Measurements from ENCODE around the gene SPDYE1.
A peak's percentile ranks its signal among the peaks of the same experiment; 100 is the strongest.
"Not testable (repeated sequence)": the region's sequence is repeated elsewhere in the genome, so short reads cannot be mapped to it uniquely, and the experiment has no call there.

The SPDYE1 gene

DNA sequence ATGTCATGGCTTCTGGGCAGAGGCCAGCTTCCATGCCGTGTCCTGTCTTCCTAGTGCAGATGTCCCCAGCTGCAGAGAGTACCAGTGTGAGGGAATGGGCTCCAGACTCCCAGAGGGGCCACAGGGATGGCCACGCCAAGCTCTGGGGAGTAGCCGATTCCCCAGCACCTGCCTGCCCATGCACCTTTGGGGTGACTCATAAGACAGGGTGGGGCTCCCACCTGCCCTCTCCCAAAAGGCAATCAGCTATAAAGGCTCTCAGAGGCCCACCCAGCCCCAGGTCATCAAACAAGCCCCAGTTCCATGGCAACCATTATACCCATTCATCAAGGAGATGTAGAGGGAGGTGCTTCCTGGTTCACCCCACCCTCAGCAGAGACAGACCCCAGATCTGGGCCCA, at the start of gene SPDYE1:
TSS of gene SPDYE1 (plus strand) at position 366 of the 400 bp plus-strand sequence. CDS start 2,053 bp downstream, outside the sequence.
- not testable (repeated sequence) for DNase-seq (ENCODE audit: low read depth in 2 of 2)

DNA sequence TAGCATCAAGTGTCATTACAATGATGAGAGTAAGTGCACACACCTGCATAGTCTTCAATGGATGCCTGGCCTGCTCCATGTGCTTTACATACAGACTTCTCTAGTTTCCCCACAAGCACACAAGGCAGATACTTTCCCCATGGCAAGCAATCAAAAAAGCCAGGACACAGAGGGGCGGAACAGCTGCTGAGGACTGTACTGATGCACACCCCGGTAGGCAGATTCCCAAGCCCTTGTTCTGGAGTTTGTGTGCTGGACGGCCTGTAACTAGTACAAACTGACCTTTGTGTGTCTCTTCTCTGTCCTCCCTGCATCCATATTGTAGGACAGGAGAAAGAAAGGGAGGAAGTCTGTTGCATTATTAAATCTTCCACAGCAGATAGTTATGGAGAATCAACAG, 45.7 kb upstream of the SPDYE1 start:
- no peak for DNase-seq (ENCODE audit: low read depth in 2 of 2)

DNA sequence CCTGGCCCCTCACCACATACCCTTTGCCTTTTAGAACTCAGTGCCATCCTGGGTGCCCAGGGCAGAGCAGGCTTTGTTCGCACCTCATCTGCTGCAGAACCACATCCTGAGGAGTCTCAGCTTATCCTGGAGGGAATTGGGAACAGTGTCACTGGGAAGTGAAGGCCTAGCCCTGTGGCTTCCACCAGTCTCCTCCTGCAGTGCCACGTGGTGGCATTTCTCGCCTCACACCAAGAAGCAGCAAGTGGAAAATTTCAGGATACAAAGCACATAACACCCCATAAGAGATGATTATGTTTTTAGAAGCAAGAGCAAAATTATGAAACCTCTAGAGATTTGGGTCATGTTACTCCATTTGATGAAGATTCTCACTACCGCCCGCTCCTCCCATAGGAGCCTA, 44.6 kb upstream of the SPDYE1 start:
- DNase-seq (ENCODE audit: low read depth in 2 of 2): no peak

DNA sequence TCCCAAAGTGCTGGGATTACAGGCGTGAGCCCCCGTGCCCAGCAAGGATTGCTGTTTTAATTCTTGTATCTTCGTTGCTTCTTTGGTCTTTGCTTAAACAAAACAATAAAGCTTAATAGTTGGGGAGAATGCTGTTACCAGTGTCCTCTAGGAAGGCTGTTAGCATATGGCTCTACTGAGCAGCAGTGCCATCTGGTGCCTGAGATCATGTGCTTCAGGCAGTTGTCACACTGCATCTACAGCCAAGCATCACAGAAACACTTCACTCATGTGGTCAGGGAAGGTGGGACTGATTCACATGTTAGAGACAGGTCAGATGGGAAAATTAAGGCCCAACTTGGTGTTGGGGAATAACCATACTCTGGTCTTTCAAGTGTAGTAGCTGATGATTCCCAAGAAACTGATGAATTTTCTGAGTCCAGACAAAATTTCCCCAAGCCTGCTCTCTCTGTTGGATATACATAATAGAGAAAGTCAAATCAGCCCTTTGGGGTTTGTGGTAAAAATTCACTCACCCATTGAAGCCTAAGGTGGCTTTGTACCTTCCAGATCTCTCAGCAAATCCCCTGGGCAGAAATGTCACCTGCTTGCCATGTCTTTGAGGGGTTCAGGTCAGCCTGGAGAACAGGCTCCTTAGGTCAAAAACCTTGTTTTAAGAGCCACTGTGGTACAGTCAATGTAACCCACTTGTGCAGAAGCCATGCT, 43.0 kb upstream of the SPDYE1 start:
- peak in 1 of 2 donors; percentile 12 for DNase-seq (ENCODE audit: low read depth in 2 of 2)

DNA sequence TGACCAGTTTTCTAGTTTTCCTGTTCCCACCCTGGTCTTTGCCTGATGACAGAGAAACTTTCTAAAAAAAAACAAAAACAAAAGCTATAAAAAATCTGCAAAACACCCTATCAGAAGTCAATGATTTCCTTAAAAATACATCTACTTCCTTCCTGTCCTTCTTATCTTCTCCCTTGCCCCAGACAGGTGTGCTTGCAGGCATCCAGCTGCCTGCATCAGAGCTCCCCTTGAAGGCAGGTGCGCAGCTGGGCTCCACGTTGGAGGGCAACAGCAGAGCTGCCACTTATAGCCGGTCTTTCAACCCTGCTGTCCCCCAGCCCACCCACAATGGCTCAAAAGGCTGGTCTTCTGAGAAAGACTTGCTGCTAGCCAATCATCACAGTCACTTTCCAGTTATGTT, 41.7 kb upstream of the SPDYE1 start:
- no peak for DNase-seq (ENCODE audit: low read depth in 2 of 2)

DNA sequence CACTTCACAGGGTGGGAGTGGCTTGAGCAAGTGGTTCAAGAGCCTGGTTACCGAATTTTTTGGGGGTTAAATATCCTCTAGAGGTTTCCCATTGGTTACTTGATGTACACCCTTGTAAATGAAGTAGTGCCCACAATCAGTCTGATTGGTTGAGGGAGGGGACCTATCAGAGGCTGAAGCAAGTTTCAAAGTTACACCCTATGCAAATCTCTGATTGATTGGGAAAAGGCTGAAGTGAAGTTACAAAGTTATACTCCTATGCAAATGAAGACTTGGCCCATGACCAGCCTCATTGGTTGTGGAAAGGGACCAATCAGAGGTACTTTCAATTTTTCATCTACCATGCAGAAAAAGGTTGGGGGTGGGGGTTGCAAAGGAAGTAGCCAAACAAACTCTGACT, 36.8 kb upstream of the SPDYE1 start:
- DNase-seq (ENCODE audit: low read depth in 2 of 2): no peak

- not testable (repeated sequence) for DNase-seq (ENCODE audit: low read depth in 2 of 2)
Measured at GRCh38 chr7:43966392-43966791, 31.3 kb upstream of the SPDYE1 start.

DNA sequence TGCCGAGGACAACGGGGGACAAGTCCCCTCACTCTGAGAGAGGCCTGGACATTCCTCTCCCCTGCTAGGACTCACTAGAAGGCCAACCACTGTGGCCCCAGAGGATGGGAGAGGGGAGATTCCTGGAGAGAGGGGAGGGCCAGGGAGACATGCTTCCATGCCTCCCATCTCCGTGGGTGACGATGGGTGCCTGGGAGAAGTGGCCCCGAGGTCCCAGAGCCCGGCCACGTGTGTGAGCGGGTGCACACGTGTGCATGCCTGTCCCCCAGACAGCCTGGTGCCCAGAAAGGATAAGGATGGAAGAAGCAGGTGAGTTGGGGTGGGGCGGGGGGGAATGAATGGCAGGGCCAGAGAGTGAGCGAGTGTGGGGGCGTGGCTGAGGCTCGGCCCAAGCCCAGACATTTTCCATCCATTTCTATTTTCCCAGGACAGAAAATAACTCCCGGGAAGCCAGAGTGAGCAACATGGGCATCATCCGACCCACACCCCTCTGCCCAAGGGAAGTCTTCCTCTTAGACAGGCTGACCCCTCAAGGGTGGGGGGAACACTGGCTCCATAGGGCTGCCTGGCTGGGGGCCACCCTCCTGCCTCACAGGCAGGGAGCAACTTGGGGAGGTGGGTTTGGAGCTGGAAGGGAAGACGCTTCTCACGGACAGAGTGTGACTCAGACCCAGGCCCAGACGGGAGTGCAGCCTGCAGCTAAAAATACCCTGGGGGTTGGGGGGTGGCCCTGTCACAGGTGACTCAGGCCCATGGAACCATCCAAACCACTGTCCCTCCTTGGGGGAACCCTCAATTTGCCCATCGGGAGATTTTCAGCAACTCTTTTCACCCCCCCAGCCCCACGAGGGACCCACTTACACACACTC, 29.3 kb upstream of the SPDYE1 start:
- not testable (repeated sequence) for DNase-seq (ENCODE audit: low read depth in 2 of 2)

DNA sequence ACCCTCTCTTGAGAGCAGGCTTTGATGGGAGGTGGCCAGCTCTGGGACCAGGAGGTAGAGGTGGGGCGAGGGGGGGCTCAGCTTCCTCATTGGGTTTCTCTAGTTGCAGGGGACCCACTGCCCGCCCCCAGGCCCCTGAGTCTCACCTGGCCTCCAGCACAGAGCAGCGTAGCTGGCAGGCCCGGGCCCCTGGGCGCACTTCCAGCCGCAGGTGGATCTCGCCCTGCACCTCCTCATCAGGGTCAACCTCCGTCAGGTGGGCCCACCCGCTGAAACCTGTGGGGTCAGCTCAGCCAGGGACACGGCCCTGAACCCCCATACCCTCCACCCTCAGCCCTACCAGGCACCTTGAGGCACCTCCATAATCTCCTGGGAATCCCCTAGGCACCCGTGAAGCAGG, 28.1 kb upstream of the SPDYE1 start:
- not testable (repeated sequence) for DNase-seq (ENCODE audit: low read depth in 2 of 2)

DNA sequence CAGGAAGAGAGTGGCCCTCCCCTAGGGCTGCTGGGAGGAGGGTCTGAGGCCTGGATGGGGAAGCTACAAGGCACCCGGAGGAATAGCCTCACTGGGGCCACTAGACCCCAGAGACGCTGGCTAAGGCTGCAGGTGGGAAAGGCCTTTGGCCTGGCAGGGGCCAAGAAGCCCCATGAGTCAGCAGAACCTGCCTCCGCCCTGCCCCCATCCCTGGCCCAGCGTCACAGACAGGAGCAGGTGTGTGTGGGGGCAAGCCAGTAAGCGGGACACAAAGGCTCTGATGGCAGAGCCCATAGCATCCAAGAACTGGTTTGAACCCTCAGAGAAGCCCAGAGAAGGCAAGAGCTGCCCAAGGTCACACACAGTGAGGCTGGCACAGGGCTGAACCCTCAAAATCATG, 27.0 kb upstream of the SPDYE1 start:
- not testable (repeated sequence) for DNase-seq (ENCODE audit: low read depth in 2 of 2)

DNA sequence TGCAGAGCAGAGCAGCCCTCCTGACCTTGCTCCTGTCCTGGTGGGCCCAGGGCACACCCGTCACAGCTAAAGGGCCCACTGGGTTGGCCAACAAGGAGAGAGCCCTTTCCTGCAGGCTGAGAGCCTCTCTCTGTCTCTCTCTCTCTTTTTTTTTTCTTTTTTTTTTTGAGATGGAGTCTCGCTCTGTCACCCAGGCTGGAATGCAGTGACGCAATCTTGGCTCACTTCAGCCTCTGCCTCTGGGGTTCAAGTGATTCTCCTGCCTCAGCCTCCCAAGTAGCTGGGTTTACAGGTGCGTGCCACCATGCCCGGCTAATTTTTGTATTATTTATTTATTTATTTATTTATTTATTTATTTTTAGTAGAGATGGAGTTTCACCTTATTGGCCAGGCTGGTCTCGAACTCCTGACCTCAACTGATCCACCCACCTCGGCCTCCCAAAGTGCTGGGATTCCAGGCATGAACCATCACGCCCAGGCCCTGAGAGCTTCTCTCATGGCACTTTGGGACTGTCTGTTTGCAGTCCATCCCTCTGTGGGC, 23.6 kb upstream of the SPDYE1 start:
- not testable (repeated sequence) for DNase-seq (ENCODE audit: low read depth in 2 of 2)

DNA sequence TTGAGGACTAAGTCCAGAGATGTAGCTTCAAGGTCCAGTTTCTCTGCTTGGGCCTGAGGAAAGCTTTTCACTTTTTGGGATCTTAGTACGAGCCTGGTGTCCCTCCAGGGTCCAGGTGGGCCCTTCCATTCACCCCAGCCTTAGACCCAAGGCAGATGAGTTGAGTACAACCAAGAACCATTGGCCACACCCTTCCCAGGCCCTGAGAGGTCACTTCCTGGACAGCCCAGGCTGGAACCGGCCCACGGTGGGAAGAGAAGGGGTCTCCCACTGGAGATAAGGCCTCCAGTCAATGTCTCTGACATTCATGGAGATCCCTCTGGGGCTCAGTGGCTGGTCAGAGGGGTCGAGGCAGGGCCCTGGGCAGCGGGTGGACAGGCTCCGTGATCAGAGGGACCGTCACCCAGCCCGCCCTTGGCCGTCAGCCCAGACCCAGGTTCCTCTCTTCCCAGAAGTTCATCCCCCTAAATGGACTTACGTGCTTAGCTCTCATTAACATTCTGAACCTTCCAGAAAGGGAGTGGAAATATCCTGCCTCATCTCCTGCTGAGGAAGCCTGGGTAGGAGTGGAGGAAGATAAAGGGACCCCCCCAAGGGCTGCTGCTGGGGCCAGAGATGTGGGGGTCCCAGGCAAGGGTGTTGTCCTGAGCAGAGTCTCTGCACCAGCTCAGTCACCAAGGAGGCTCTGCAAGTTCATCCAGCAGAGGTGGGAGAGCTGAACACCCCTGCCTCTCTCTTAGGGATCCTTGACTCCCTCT, 22.8 kb upstream of the SPDYE1 start:
- not testable (repeated sequence) for DNase-seq (ENCODE audit: low read depth in 2 of 2)

DNA sequence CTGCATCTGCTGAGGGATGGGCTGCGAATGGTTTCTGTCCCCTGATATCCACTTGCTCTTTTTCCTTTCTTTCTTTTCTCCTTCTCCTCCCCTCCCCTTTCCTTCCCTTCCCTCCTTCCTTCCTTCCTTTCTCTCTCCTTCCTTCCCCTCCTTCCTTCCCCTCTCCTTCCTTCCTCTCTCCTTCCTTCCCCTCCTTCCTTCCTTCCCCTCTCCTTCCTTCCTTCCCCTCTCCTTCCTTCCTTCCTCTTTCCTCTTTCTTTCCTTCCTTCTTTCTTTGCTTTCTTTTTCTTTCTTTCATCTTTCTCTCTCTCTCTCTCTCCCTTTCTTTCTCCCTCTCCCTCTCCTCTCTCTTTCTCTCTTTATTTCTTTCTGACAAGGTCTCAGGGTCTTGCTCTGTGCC, 20.2 kb upstream of the SPDYE1 start:
- DNase-seq (ENCODE audit: low read depth in 2 of 2): no peak

- not testable (repeated sequence) for DNase-seq (ENCODE audit: low read depth in 2 of 2)
Measured at GRCh38 chr7:43978102-43978501, 19.6 kb upstream of the SPDYE1 start.

- not testable (repeated sequence) for DNase-seq (ENCODE audit: low read depth in 2 of 2)
Measured at GRCh38 chr7:43982848-43983247, 14.8 kb upstream of the SPDYE1 start.

DNA sequence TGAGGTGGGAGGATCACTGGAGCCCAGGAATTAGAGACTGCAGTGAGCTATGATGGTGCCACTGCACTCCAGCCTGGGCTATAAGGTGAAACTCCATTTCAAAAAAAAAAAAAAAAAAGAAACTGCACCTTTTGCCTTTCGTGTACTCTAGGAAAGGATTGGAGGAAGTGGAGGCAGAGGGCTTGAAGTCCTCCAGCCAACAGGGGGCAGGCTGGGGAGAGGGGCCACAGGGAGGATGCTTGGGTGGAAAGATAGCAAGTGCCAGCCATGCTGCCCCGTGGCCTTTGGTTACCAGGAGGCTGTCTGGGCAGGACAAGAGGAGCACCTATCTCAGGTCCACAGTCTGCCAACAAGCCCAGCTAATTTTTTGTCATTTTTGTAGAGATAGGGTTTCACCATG, 14.0 kb upstream of the SPDYE1 start:
- not testable (repeated sequence) for DNase-seq (ENCODE audit: low read depth in 2 of 2)

- DNase-seq (ENCODE audit: low read depth in 2 of 2): peak; percentile 71 to 82
Measured at GRCh38 chr7:43985904-43986864, 11.5 kb upstream of the SPDYE1 start.

DNA sequence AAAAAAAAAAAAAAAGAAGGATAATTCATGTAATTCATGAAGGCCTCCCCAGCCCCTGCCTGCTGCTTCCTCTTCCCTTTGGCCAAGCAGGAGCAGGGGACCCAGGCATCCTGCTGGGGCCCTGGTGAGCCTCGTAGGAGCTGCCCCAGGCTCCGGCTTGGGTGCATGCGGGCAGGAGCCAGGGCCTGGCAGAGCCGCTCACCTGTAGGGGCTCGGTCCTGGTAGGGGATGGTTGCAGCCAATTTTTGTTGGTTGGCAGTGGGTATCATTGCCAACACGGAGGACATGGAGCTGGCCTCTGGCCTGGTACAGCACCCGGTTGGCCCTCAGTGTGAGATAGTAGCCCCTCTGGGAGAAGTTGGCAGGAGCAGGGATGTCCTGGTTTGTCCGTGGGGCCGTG, 10.2 kb upstream of the SPDYE1 start:
- DNase-seq (ENCODE audit: low read depth in 2 of 2): not testable (repeated sequence)

- not testable (repeated sequence) for DNase-seq (ENCODE audit: low read depth in 2 of 2)
Measured at GRCh38 chr7:43990011-43990585, 7.6 kb upstream of the SPDYE1 start.

DNA sequence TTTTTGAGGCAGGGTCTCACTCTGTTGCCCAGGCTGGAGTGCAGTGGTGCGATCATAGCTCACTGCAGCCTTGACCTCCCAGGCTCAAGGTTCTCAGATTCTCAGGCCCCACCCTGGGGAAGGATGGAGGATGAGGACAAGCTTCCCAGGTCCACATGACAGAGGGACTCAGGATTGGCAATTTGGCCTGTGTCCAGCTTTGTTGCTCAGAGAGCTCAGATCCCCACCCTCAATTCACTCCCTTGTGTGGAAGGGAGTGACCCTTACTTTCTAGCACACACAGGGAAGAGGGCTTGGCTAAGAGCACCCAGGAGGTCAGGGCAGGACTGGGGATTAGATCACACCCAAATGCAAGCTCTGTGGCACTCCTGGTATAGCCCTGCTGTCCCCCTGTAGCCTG, 6.9 kb upstream of the SPDYE1 start:
- DNase-seq (ENCODE audit: low read depth in 2 of 2): not testable (repeated sequence)

Data from stimulated activated CD8-positive, alpha-beta memory T cell treated with anti-CD3 and anti-CD28 coated beads, Interleukin-2, amount 100 ng/mL, for 48 hours (primary cell).